Panc1 (cell line): Measurements from ENCODE around the gene GCHFR. TPM values are rescaled to one million over a fixed set of nuclear protein-coding genes. Genes with fewer than 3 reads are reported as not detected.

Source experiments
- total RNA-seq: library from RNA; stranded (reverse); gene quantifications from one replicate; pipeline ENCODE4 v1.2.1, GENCODE V29; 2021; ENCODE audit not compliant: unreplicated experiment

Gene GCHFR
- total RNA-seq, 1 experiment from 2014 or later: 37.2 TPM

Other genes with a start within 250 kb of the GCHFR start
- 29.8 TPM for gene CCDC32, start 199.0 kb upstream of the GCHFR start, total RNA-seq
- gene RPUSD2, start 194.8 kb upstream of the GCHFR start, total RNA-seq: 17.5 TPM
- 28.9 TPM for gene KNL1, start 169.8 kb upstream of the GCHFR start, total RNA-seq
- 30.3 TPM for gene RAD51, start 68.9 kb upstream of the GCHFR start, total RNA-seq
- 33.2 TPM for gene RMDN3, start 8.8 kb upstream of the GCHFR start, total RNA-seq
- 0.33 TPM for gene C15orf62, start 5.9 kb downstream of the GCHFR start, total RNA-seq
- 39.5 TPM for gene ZFYVE19, start 43.0 kb downstream of the GCHFR start, total RNA-seq
- 39.3 TPM for gene DNAJC17, start 43.4 kb downstream of the GCHFR start, total RNA-seq
- gene PPP1R14D, start 64.6 kb downstream of the GCHFR start, total RNA-seq: 0.64 TPM
- 32.7 TPM for gene SPINT1, start 80.0 kb downstream of the GCHFR start, total RNA-seq
- 4.2 TPM for gene RHOV, start 110.2 kb downstream of the GCHFR start, total RNA-seq
- 46.7 TPM for gene VPS18, start 130.4 kb downstream of the GCHFR start, total RNA-seq
- gene DLL4, start 165.3 kb downstream of the GCHFR start, total RNA-seq: 0.31 TPM
- 15.5 TPM for gene CHAC1, start 189.4 kb downstream of the GCHFR start, total RNA-seq